ENCODE results near the gene FLYWCH2.

GRCh38 chr16:2914233-2914632 lies 31.2 kb downstream of the FLYWCH2 start:
- TF ChIP-seq CTCF (conservative IDR thresholded peaks at IDR 0.05; ENCODE audit: low read depth, low read length) (no peak), POLR2A (IDR thresholded peaks at IDR 0.05; ENCODE audit: low read depth, low read length) (no peak), CEBPB (IDR thresholded peaks at IDR 0.05; ENCODE audit: low read depth, low read length) (no peak), SMC3 (IDR thresholded peaks at IDR 0.05; ENCODE audit: low read depth, low read length) (no peak), RAD21 (IDR thresholded peaks at IDR 0.05; ENCODE audit: low read length) (no peak), NFE2L2 (IDR thresholded peaks at IDR 0.05; ENCODE audit: low read depth, low read length) (no peak), FOS (IDR thresholded peaks at IDR 0.05; ENCODE audit: low read depth, low read length) (no peak), RCOR1 (IDR thresholded peaks at IDR 0.05; ENCODE audit: insufficient replicate concordance, low read length) (no peak), BHLHE40 (IDR thresholded peaks at IDR 0.05; ENCODE audit: low read depth, low read length) (no peak), CHD1 (IDR thresholded peaks at IDR 0.05; ENCODE audit: low read depth, low read length) (no peak)
- TF ChIP-seq, protein P1, sequence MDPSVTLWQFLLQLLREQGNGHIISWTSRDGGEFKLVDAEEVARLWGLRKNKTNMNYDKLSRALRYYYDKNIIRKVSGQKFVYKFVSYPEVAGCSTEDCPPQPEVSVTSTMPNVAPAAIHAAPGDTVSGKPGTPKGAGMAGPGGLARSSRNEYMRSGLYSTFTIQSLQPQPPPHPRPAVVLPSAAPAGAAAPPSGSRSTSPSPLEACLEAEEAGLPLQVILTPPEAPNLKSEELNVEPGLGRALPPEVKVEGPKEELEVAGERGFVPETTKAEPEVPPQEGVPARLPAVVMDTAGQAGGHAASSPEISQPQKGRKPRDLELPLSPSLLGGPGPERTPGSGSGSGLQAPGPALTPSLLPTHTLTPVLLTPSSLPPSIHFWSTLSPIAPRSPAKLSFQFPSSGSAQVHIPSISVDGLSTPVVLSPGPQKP (IDR thresholded peaks at IDR 0.05; ENCODE audit: borderline replicate concordance, low read depth, low read length) = no peak
- TF ChIP-seq, protein P2, sequence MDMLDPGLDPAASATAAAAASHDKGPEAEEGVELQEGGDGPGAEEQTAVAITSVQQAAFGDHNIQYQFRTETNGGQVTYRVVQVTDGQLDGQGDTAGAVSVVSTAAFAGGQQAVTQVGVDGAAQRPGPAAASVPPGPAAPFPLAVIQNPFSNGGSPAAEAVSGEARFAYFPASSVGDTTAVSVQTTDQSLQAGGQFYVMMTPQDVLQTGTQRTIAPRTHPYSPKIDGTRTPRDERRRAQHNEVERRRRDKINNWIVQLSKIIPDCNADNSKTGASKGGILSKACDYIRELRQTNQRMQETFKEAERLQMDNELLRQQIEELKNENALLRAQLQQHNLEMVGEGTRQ (IDR thresholded peaks at IDR 0.05; ENCODE audit: low read depth, low read length) = no peak
